Right lobe of liver (tissue), 6 donors: ENCODE results near the gene CCDC90B. TPM values are rescaled to one million over a fixed set of nuclear protein-coding genes. Genes with fewer than 3 reads are reported as not detected.
"Not testable (repeated sequence)": the region's sequence is repeated elsewhere in the genome, so short reads cannot be mapped to it uniquely, and the experiment has no call there.

ENCODE experiments used
- ATAC-seq, 4 donors: fragments of 200-7000 bp; cut with Tn5 transposase; one replicate each; pipeline ENCODE4 v1.9.1; 2020; ENCODE audit warnings: mild to moderate bottlenecking in 4 of 4, moderate library complexity in 4 of 4
- DNase-seq, 3 donors: peaks; one replicate each; pipeline ENCODE4 v3.0.0-alpha.2; 2020
- H3K27ac ChIP-seq, 3 donors: fragments of 200-600 bp; one replicate each; pipeline ENCODE4 v1.8.0; 2022
- H3K27me3 ChIP-seq, 2 donors: fragments of 200-600 bp; one replicate each; pipeline ENCODE4 v1.8.0; 2022
- H3K36me3 ChIP-seq, 4 donors: fragments of 200-600 bp; sonication (generic) in 1 of 4; one replicate each; pipeline versions ENCODE4 v1.5.1 to v1.8.0; 2017 to 2022; ENCODE audit warnings: control low read depth in 1 of 4
- H3K4me1 ChIP-seq, 4 donors: fragments of 200-600 bp; sonication (generic) in 1 of 4; one replicate each; pipeline versions ENCODE4 v1.5.1 to v1.8.0; 2017 to 2022; ENCODE audit warnings: control low read depth in 1 of 4
- H3K4me3 ChIP-seq, 3 donors: fragments of 200-600 bp; one replicate each; pipeline ENCODE4 v1.8.0; 2022
- H3K9me3 ChIP-seq, 4 donors: fragments of 200-600 bp; sonication (generic) in 1 of 4; one replicate each; pipeline versions ENCODE4 v1.5.1 to v1.8.0; 2017 to 2022; ENCODE audit warnings: control low read depth in 1 of 4
- CTCF ChIP-seq, 4 donors: fragments of 200-600 bp in 3 of 4; fragments of 450-650 bp in 1 of 4; IDR thresholded peaks; one replicate each; pipeline versions ENCODE4 v1.5.1 to v1.8.0; 2016 to 2022; ENCODE audit warnings: antibody characterized with exemption in 4 of 4, mild to moderate bottlenecking in 2 of 4
- POLR2A ChIP-seq: fragments of 450-650 bp; IDR thresholded peaks from one replicate; pipeline ENCODE4 v1.6.1; 2017; ENCODE audit warnings: antibody characterized with exemption, mild to moderate bottlenecking
- WGBS: methylation state at CpG from one replicate; pipeline ENCODE4 v1.1.6; 2018; ENCODE audit warnings: low coverage, low lambda C conversion rate; ENCODE audit not compliant: insufficient coverage; ENCODE audit errors: missing lambda C conversion rate; 5-methylcytosine and 5-hydroxymethylcytosine counted together
- intact Hi-C, 2 donors: fragments of 100-400 bp; cut with DNase I; formaldehyde crosslinking; loops; one replicate each; pipeline versions ENCODE4 v1.11.2 to v1.14.1; 2022
- total RNA-seq, 6 experiments: library from RNA; depleted of rRNA in 2 of 6; stranded (reverse); fragments of >200 nt in 2 of 6; fragmentation: NEBNext Ultra II Directional in 3 of 6; extraction: Animal tissue kit (Norgen Biotek cat#: 25700) in 3 of 6; gene quantifications; one replicate each; pipeline versions ENCODE4 v1.1.0 to v1.2.4, GENCODE V29; 2016 to 2023
- donor health status: DM: no; HTN: yes; CAD: no.
- donor health status: DM: no; HTN: no; CAD: no.
- donor health status: DM: no; HTN: no; CAD: no.
- donor health status: DM: no; HTN: yes; CAD: no.
- donor health status: DM: no; HTN: yes; CAD: no.

CCDC90B gene
- total RNA-seq, 6 experiments from 2014 or later = 16.8 to 29.0 (median 18.1) TPM

DNA sequence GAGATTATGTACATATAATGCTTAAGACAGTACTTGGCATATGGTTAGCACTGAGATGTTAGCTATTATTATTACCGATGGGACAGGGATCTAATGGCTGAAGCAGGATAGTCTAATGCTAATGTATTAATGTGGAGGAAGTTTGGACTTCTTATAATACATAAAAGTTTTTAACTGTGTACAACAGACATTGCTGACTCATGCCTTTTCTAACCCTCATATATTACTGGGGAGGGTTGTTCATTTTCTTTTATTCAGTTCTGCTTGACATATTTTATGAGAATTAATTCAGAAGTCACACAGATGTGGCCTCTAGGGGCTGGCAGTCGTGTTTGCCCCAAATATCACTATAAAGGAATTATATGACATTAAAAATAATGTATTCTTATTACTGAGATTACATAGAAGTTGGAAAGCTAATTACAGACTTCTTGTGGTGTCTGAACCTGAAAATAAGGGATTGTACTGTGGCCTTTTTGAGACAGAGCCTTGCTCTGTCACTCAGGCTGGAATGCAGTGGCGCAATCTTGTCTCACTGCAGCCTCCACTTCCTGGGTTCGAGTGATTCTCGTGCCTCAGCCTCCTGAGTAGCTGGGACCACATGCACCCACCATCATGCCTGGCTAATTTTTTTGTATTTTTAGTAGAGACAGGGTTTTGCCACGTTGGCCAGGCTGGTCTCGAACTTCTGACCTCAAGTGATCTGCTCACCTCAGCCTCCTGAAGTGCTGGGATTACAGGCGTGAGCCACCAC, 10.1 kb downstream of the CCDC90B start:
- intact Hi-C loops = no loop called here
- TF ChIP-seq POLR2A = no peak
- TF ChIP-seq CTCF (IDR thresholded peaks at IDR 0.05) = no peak
- ATAC-seq = no peak
- Histone ChIP-seq H3K9me3 (no peaks in the 10 kb centered on the region), H3K27me3 (no peaks in the 10 kb centered on the region), H3K36me3 (peaks cover 6 to 62% (median 24%) of the 10 kb centered on the region in 4 donors), H3K4me3 (no peak overlapping the region), H3K4me1 (peaks cover 0 to 2% (median 0%) of the 10 kb centered on the region in 4 donors), H3K27ac (no peak overlapping the region)
- WGBS = 89% methylated on average over 7 of the region's 8 CpGs
- DNase-seq = no peak

DNA sequence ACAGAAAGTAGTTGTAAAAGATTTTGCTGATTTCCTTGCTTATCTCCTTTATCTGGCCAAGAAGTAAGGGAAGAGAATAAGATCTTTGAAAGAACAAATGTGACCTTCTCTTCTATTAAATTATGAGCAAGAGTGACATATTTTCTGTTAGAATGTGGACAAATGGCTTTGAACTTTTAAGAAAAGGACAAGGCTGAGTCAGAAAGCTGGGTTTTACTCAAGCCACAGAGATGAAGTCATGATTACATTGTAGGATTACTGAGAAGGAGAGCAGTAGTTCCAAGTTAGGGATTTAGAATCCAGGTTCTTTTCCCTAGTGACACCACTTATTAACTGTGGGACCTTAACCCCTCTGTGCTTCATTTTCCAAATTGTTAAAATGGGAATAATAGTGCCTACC, 13.5 kb downstream of the CCDC90B start:
- intact Hi-C loops = no loop called here
- no peak for ATAC-seq
- Histone ChIP-seq H3K27me3 (no peaks in the 10 kb centered on the region), H3K4me1 (no peaks in the 10 kb centered on the region), H3K36me3 (peaks cover 6 to 50% (median 21%) of the 10 kb centered on the region in 4 donors), H3K9me3 (no peaks in the 10 kb centered on the region), H3K27ac (no peak overlapping the region), H3K4me3 (no peak overlapping the region)
- DNase-seq = no peak
- TF ChIP-seq POLR2A (no peak), CTCF (IDR thresholded peaks at IDR 0.05) (no peak)

- H3K27ac ChIP-seq, H3K4me1 ChIP-seq, H3K9me3 ChIP-seq, ATAC-seq, H3K4me3 ChIP-seq, DNase-seq, intact Hi-C loops, H3K27me3 ChIP-seq: not testable (repeated sequence)
- 94% methylated on average over 5 of the region's 5 CpGs for WGBS
- peaks cover 6 to 42% (median 22%) of the 10 kb centered on the region in 4 donors for H3K36me3 ChIP-seq
Observed at GRCh38 chr11:83271734-83272133, 14.4 kb downstream of the CCDC90B start.

DNA sequence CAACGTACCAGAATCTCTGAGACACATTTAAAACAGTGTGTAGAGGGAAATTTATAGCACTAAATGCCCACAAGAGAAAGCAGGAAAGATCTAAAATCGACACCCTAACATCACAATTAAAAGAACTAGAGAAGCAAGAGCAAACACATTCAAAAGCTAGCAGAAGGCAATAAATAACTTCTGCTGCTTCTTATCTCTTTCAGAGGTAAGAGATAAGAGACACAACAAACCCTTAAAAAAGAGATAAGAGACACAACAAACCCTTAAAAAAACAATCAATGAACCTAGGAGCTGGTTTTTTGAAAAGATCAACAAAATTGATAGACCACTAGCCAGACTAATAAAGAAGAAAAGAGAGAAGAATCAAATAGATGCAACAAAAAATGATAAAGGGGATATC, 17.1 kb downstream of the CCDC90B start:
- H3K4me3 ChIP-seq, H3K27me3 ChIP-seq, intact Hi-C loops, H3K9me3 ChIP-seq, DNase-seq, ATAC-seq, H3K4me1 ChIP-seq, H3K27ac ChIP-seq: not testable (repeated sequence)
- peaks cover 6 to 39% (median 25%) of the 10 kb centered on the region in 4 donors for H3K36me3 ChIP-seq
- 52% methylated on average over 2 of the region's 2 CpGs for WGBS

- TF ChIP-seq CTCF (IDR thresholded peaks at IDR 0.05) (no peak), POLR2A (no peak)
- intact Hi-C loops = no loop called here
- Histone ChIP-seq H3K4me1 (no peaks in the 10 kb centered on the region), H3K27ac (no peak overlapping the region), H3K27me3 (no peaks in the 10 kb centered on the region), H3K36me3 (peaks cover 0 to 36% (median 17%) of the 10 kb centered on the region in 4 donors), H3K9me3 (no peaks in the 10 kb centered on the region), H3K4me3 (no peak overlapping the region)
- 88% methylated on average over 1 of the region's 1 CpG for WGBS
- ATAC-seq (no peak), DNase-seq (no peak)
Observed at GRCh38 chr11:83265331-83265730, 20.8 kb downstream of the CCDC90B start.
